NCI-H69 (cell line): ENCODE data around the gene CHN2.

Experiments used
- DNase-seq: peaks from one replicate; lab custom pipeline; 2025; lab: John Stamatoyannopoulos, UW

CHN2 gene

GRCh38 chr7:29228289-29229011 is 33.9 kb downstream of the CHN2 start:
- DNase-seq = peak; percentile 82

GRCh38 chr7:29229066-29229465 is 34.5 kb downstream of the CHN2 start:
- DNase-seq = peak; percentile 64

- no peak for DNase-seq
Measured at GRCh38 chr7:29229946-29230345, 35.4 kb downstream of the CHN2 start.

GRCh38 chr7:29230871-29231345 is 36.3 kb downstream of the CHN2 start:
- peak; percentile 51 for DNase-seq

GRCh38 chr7:29231671-29232232 is 37.2 kb downstream of the CHN2 start:
- peak; percentile 31 for DNase-seq

- no peak for DNase-seq
Measured at GRCh38 chr7:29234438-29234837, 39.9 kb downstream of the CHN2 start.

GRCh38 chr7:29236071-29236580 is 41.6 kb downstream of the CHN2 start:
- no peak for DNase-seq

GRCh38 chr7:29236649-29237048 is 42.1 kb downstream of the CHN2 start:
- no peak for DNase-seq

- DNase-seq = no peak
Measured at GRCh38 chr7:29237489-29237888, 42.9 kb downstream of the CHN2 start.

- DNase-seq = peak; percentile 44
Measured at GRCh38 chr7:29239638-29240037, 45.1 kb downstream of the CHN2 start.

GRCh38 chr7:29242265-29242664 is 47.7 kb downstream of the CHN2 start:
- DNase-seq = no peak

GRCh38 chr7:29243910-29244655 is 49.5 kb downstream of the CHN2 start:
- peak; percentile 55 for DNase-seq

GRCh38 chr7:29247224-29247962 is 52.8 kb downstream of the CHN2 start:
- DNase-seq = no peak

GRCh38 chr7:29247963-29248236 is 53.3 kb downstream of the CHN2 start:
- no peak for DNase-seq

GRCh38 chr7:29248713-29249382 is 54.3 kb downstream of the CHN2 start:
- no peak for DNase-seq

- no peak for DNase-seq
Measured at GRCh38 chr7:29249383-29249750, 54.8 kb downstream of the CHN2 start.

- DNase-seq = no peak
Measured at GRCh38 chr7:29249860-29250259, 55.3 kb downstream of the CHN2 start.

GRCh38 chr7:29253225-29253624 is 58.6 kb downstream of the CHN2 start:
- DNase-seq = no peak

GRCh38 chr7:29254591-29254990 is 60.0 kb downstream of the CHN2 start:
- DNase-seq = no peak

- DNase-seq = peak; percentile 41
Measured at GRCh38 chr7:29255199-29255878, 60.8 kb downstream of the CHN2 start.
